ENCODE measurements around the gene CNGA3.
"Not testable (repeated sequence)": the region's sequence is repeated elsewhere in the genome, so short reads cannot be mapped to it uniquely, and the experiment has no call there.

The CNGA3 gene

GRCh38 chr2:98346311-98347236 lies at the start of gene CNGA3:
CNGA3 (plus strand) TSS chr2:98346456; CDS start chr2:98369976, 23,520 bp downstream.
- DNase-seq (ENCODE audit: low read depth, low spot score) = no peak

DNA sequence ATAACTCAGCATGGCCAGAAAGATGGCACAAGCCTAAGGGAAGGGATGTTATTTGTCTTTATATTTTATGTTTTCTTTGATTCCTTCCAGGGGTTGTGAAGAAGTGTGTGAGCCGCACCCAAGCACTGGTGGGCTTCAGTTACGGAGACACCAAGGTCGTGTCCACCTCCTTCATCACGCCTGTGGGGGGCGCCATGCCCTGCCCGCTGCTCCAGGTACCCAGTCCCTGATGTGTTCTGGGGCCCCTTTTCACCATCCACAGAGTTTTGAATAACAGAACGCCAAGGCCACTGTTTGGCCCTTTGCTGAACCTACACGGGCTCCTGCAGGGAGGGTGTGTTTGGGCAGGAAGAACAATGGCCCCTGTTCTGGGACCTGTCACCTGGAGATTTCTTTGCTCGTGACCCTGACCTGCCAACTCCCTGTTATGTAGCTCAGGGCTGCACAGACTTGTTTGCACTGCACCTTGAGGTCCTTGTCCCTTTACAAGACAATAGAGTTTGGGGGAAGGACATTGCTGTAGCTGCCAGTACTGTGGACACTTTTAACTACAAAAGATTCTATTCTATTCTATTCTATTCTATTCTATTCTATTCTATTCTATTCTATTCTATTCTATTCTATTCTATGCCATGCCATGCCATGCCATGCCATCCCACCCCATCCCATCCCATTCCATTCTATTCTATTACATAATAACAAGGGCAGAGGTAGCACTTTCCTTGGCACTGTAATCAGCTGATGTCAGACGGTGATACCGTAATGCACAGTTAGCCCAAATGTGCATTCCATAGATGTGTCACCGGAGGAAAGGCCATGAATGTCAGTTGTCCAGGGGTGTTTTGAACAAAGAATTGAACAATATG lies 48.2 kb upstream of the CNGA3 start:
- no peak for DNase-seq (ENCODE audit: low read depth, low spot score)

DNA sequence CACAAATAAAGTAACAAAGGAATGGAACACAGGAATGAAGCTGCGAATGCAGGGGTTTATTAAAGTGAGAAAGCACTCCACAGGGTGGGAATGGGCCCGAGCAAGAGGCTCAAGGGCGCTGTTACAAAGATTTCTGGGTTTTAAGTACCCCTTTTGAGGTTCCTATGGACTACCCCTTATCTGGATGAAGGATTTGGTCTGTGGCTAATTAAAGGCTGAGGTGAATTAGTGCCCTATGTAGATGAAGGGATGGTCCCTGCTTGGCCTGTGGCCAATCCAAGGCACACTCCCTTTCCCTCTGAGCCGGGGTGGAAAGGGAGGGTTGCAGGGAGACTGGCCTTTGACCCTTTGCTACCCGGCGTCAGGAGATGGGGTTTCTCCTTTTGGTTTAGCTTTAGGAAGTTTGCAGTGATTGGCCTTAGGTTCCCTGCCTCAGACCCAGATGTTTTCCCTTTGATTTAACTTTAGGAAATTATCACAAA lies 47.5 kb upstream of the CNGA3 start:
- DNase-seq (ENCODE audit: low read depth, low spot score) = no peak

GRCh38 chr2:98299211-98299905 lies 46.9 kb upstream of the CNGA3 start:
- no peak for DNase-seq (ENCODE audit: low read depth, low spot score)

- DNase-seq (ENCODE audit: low read depth, low spot score) = no peak
Observed at GRCh38 chr2:98300141-98300874, 45.9 kb upstream of the CNGA3 start.

DNA sequence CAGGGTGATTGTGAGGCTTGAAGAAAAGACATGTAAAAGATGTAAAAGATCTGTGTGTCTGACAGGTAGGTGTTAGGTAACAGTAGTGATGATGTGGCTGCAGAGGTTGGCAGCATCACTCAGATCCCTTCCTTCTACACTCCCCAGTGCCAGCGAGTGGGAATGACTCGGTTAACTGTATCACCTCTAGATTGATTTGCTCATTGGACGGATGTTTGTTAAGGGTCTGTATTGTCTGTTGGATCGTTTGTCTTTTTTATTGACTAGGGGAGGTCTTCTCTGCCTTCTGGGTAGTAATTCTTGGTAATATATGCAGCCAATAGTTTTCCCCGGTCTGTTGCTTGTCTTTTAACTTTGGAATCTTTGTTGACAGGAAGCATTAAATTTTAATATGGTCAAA lies 44.8 kb upstream of the CNGA3 start:
- no peak for DNase-seq (ENCODE audit: low read depth, low spot score)

- not testable (repeated sequence) for DNase-seq (ENCODE audit: low read depth, low spot score)
Observed at GRCh38 chr2:98307131-98307696, 39.0 kb upstream of the CNGA3 start.

DNA sequence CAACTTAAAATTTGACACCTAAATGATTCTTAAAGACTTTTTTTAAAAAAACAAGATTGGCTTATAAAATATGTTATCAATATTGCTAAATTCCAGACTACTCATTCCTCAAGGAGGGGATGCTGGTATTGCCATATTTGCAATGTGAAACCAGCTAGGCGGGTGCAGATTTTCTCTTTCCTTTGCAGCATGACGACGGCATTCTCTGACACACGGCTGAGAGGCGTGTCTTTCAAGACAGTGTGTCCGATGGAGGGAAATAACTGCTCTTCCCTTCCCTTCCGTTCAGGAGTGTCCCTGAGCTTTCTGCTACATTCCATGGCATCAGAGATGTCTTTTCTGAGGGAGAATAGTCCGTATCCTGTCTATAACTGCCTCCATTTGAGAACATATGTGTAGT lies 38.2 kb upstream of the CNGA3 start:
- DNase-seq (ENCODE audit: low read depth, low spot score) = no peak

GRCh38 chr2:98308532-98308931 lies 37.7 kb upstream of the CNGA3 start:
- DNase-seq (ENCODE audit: low read depth, low spot score) = no peak

- no peak for DNase-seq (ENCODE audit: low read depth, low spot score)
Observed at GRCh38 chr2:98309580-98309979, 36.7 kb upstream of the CNGA3 start.

- DNase-seq (ENCODE audit: low read depth, low spot score) = no peak
Observed at GRCh38 chr2:98310010-98310409, 36.2 kb upstream of the CNGA3 start.

DNA sequence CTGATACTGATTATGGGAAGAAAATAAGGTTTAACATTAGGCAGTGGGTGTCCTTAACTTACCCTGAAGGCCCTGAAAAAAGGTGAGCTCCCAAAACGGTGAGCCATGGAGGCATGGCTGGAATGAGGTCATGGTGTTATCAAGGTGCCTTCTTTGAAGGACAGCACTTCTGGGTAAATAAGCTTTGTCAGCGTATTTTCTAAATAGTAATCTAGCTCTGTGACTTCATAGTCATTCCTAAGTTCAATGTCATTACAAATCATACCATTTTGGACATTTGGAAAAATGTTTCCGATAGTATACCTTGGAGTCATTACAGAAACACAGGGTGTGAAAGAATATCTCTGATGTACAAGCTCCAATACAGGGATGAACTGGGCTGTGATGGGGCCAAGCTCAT lies 35.2 kb upstream of the CNGA3 start:
- no peak for DNase-seq (ENCODE audit: low read depth, low spot score)

- DNase-seq (ENCODE audit: low read depth, low spot score) = no peak
Observed at GRCh38 chr2:98311771-98312545, 34.3 kb upstream of the CNGA3 start.

- DNase-seq (ENCODE audit: low read depth, low spot score) = no peak
Observed at GRCh38 chr2:98313492-98314250, 32.6 kb upstream of the CNGA3 start.

GRCh38 chr2:98314251-98314650 lies 32.0 kb upstream of the CNGA3 start:
- DNase-seq (ENCODE audit: low read depth, low spot score) = no peak

DNA sequence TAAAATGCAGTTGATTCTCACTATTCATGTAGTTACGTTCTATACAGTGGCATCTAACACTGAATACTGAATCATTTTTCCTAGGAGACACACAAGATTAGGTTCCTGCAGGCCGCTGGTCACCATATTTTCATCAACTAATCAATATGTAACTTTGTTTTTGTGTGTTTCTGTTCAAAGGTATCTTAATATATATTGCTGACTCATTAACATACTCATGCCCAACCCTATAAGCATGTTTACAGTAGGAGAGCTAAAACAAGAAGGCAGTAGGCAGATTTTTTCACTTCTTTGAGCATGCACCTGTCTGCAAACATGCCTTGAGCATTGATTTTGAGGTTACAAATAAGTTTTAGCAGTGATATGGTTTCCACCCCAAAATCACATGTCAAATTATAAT lies 30.3 kb upstream of the CNGA3 start:
- DNase-seq (ENCODE audit: low read depth, low spot score) = no peak

DNA sequence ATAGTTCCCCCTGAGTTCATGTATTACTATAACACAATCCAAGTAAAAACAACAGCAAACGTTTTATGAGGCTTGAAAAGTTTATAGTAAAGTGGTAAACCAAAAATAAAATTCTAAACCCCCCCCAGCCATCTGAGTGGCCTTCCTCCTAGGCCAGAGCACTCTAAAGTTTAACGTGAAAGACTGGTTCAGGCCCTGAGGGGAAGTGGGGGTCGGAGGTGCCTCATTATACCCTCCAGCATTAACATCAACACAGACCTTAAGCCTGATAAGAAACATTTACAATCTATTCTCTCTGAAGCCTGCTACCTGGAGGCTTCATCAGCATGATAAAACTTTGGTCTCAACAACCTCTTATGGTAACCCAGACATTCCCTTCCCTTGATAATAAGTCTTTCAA lies 29.0 kb upstream of the CNGA3 start:
- no peak for DNase-seq (ENCODE audit: low read depth, low spot score)

DNA sequence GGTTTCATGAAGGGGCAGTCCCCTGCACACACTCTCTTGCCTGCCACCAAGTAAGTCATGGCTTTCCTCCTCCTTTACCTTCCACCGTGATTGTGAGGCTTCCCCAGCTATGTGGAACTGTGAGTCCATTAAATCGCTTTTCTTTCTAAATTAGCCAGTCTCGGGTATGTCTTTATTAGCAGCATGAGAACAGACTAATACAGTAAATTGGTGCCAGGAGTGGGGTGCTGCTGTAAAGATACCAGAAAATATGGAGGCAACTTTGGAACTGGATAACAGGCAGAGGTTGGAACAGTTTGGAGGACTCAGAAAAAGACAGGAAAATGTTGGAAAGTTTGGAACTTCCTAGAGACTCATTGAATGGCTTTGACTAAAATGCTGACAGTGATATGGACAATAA lies 26.1 kb upstream of the CNGA3 start:
- DNase-seq (ENCODE audit: low read depth, low spot score) = not testable (repeated sequence)

DNA sequence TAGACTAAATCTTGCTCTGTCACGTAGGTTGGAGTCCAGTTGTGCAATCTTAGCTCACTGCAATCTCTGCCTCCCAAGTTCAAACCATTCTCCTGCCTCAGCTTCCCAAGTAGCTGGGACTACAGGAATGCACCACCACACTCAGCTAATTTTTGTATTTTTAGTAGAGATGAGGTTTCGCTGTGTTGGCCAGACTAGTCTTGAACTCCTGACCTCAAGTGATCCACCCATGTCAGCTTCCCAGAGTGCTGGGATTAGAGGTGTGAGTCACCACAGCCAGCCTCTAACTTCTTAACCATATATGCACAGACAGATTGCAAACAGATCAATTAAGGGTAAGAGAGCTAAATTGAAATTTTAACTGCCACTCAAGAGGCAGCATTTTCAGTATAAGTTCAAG lies 22.1 kb upstream of the CNGA3 start:
- DNase-seq (ENCODE audit: low read depth, low spot score) = no peak

Measured in activated naive CD8-positive, alpha-beta T cell treated with anti-CD3 and anti-CD28 coated beads, Interleukin-2, amount 50 U/mL, for 16 hours (primary cell).